Activated T-cell treated with anti-CD3 and anti-CD28 coated beads, Interleukin-2, amount 50 U/mL, for 24 hours (primary cell): ENCODE data around the gene C17orf107.

ENCODE experiments used
- DNase-seq: peaks from one replicate; pipeline ENCODE4 v3.0.0-alpha.2; 2020
- H3K27ac Mint-ChIP-seq: 2 replicates; pipeline ENCODE4 v1.8.0; 2020; ENCODE audit warnings: mild to moderate bottlenecking, mixed read lengths
- H3K27me3 Mint-ChIP-seq: 2 replicates; pipeline ENCODE4 v1.8.0; 2020; ENCODE audit warnings: mixed read lengths
- H3K36me3 Mint-ChIP-seq: 2 replicates; pipeline ENCODE4 v1.8.0; 2020; ENCODE audit warnings: low read depth, mixed read lengths
- H3K4me1 Mint-ChIP-seq: 2 replicates; pipeline ENCODE4 v1.8.0; 2020; ENCODE audit warnings: low read depth, mixed read lengths
- H3K4me3 Mint-ChIP-seq: 2 replicates; pipeline ENCODE4 v1.8.0; 2020; ENCODE audit warnings: mild to moderate bottlenecking, moderate library complexity, mixed read lengths
- H3K9me3 Mint-ChIP-seq: 2 replicates; pipeline ENCODE4 v1.8.0; 2020; ENCODE audit warnings: mixed read lengths

C17orf107 gene

DNA sequence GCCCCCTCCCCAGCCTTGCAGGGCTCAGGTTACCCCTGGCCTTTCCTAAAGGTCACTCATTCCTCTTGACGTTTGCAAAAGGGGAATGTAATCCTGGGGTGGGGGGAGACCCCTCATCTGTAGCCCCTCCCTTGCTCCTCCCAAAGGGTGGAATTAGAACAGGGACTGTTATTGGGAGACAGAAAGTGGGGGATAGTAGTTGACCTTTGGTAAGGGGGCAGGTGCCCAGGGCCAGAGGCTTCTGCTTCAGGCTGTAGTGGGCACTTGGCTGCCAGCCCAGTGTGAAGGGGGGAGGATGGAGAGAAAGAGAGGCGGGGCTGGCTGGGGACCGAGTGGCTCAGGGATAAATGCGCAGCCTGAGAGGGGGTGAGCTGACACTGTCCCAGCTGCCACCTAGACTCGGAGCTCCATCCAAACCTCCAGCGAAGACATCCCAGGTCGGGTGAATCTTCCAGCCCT lies 51.4 kb downstream of the C17orf107 start, which contains the start of gene ENO3:
Gene ENO3, plus strand, starts transcription at position 374 of the 459 bp plus-strand sequence. CDS start 711 bp downstream, outside the sequence.
- peak; percentile 48 for DNase-seq
- Mint-ChIP-seq H3K4me3 (peak within 1 kb of the TSS; percentile 94), H3K27me3 (no peaks in the 10 kb centered on the region), H3K36me3 (peaks cover 30% of the 10 kb centered on the region), H3K27ac (peak within 1 kb of the TSS; percentile 96), H3K4me1 (peaks cover 22% of the 10 kb centered on the region), H3K9me3 (no peaks in the 10 kb centered on the region)

DNA sequence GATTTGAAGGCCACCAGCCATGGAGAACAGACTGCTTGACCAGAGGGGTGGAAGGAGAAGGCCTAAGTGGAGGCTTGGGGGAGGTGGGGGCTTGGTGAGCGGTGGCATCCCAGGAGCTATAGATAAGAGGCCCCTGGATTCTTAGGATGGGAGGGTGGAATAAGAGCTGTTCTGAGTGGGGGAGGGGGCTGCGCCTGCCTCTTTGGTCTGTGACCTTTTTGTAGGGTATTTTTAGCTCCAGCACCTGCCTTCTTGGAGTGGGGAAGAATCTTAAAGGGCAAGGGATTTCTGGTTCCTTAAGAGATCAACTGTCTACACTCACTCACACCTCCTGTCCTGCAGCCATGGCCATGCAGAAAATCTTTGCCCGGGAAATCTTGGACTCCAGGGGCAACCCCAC lies 52.1 kb downstream of the C17orf107 start:
- H3K36me3 Mint-ChIP-seq, result peaks cover 26% of the 10 kb centered on the region
- no peak for DNase-seq
- no peaks in the 10 kb centered on the region for H3K9me3 Mint-ChIP-seq
- peaks cover 18% of the 10 kb centered on the region for H3K4me1 Mint-ChIP-seq
- peak overlapping the region; percentile 96 for H3K27ac Mint-ChIP-seq
- peak overlapping the region; percentile 94 for H3K4me3 Mint-ChIP-seq
- no peaks in the 10 kb centered on the region for H3K27me3 Mint-ChIP-seq
